ENCODE measurements around the gene TXNDC11.

TXNDC11 gene

DNA sequence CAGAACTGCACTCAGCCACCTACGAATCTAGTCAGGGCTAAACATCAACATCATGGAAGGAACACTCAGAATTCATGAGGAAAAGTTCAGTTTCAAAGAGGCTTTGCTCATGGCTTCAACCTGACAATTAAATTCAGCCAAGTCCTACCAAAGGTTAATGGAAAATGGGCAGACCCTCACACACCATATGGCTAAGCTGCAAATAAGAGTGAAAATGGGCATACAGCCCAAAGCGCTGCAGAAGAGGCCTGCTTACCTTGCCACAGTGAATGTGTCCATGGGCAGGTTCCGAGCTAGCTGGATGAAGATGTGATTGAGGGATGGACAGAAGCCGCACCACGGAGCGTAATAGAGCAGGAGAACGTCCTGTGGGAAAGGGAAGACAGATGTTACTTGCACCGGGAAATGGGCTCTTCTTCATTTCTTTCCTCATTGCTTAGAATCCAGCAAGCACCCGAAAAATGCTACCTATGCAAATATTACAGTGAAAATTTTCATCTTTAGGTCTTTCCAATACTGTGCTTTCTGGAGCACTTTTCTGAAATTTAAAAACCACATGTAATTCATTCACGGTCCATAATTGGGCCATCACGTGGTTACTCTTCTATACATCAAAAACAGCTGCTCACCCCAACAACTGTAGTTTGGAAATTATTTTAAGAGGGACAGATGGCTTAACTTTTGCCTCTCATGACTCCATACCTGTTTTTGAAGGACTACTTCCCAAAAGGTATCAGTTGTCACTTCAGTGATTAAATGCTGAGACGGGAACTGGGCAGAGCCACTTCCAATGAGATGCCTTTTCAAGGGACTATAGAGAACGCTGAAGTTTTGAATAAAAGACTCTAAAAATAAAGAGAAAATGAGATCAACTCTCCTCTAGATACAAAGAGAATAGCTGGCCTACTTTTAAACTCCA, 54.8 kb downstream of the TXNDC11 start:
- no peak for DNase-seq

DNA sequence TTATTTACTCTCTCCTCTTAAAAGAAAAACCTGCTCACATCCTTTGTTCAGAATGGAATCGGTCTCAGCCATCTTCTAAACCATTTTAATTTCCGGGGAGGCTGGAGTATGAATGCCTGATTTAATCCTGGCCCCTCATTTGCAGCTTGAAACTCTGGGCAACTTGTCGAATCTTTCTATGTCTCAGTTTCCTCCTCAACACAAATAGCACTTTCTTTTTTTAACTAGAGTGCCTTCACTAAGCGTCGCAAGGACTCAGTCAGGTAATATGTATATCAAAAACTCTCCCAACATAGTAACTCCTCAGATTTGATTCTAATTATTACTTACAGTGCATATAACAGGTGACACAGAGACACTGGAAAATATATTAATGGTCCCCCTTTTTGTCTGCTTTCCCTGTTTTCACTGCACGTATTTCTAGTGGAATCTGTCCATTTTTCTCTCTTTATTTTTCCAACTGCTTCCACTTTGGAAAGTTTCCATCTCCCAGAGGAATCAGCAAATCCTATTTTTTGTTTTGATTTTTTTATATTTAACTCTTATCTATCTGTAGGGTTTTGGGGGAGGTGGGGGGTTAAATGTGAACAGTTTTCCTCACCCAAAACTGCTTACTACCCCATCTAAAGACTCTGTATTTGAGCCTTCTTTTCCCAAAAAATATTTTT, 55.8 kb downstream of the TXNDC11 start:
- DNase-seq, result no peak

DNA sequence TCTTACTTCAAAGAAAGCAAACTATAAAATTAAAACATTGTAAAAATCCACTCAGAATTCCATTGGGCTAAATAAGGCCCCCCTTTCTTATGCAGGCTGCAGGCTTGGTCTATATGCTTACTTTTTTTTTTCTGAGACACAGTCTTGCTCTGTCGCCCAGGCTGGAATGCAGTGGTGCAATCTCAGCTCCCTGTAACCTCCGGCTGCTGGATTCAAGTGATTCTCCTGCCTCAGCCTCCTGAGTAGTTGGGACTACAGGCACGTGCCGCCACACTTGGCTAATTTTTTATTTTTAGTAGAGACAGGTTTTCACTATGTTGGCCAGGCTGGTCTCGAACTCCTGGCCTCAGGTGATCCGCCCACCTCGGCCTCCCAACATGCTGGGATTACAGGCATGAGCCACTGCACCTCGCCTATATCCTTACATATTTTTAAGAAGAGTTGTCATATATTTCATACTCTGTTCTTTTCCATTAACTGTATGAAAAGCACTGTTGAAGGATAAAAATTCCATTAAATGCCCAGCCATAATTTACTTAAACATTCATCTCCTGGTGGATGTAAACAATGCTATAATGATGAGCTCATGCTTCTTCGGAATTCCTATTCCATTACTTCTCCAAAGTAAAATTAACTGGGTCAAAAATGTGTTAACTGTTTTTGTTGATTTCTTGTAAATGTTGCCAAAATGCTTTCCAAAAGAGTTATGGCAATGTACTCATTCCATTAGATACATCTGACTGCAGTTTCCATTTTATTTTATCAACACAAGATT, 56.6 kb downstream of the TXNDC11 start:
- DNase-seq, result no peak

DNA sequence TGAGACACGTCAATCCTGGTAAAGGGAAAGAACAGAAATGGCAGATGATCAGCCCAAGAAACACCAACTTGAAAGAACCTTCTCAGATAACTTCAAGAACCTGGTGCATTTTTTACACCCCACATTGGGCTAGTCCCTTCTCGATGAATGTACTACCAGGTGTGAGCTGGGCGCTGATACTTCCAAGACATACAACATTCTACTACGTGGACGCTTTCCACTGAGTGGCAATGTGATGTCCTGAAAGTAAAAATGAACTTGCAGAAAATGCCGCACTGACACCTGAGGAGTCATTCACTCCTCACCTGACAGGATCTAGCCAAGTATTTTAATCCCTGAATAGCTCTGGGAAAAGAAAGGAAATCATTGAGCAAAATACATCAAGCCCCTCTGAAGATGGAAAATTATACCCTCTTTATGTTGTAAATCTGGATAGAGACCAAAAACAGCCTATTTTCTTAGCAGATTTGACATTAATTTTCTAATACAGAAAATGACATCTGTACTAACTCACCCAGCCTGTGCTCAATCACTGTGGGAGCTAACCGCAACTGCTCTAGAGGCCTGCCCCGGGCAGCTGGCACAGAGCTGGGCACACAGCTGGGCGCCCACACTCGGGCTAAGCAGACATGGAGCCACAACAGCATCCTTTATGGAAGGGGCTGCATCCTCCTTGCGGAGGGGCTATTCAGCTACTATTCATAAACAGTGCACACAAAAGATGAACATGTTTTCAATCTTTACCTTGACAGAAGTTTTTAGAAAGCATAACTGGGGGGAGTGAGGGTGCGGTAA, 58.2 kb downstream of the TXNDC11 start:
- DNase-seq, result no peak

DNA sequence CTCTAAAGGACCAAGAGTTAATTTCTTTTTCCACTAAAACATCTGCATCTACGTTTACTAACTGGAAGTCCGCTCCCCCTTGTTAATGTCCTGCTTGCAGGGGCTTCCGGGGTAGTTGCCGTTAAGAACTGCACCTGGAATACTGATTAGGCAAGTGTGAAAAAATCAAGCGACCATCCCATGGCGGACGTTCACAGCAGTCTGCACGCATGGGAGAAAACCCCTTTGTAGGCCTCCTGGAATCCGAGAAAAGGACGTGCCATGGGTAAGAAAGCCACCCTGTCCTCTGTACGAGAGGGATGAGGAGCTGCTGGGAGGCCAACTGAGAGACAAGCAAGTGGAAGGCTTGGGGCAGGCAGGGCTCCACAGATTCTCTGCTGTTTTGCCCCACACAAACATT, 59.5 kb downstream of the TXNDC11 start:
- no peak for DNase-seq

DNA sequence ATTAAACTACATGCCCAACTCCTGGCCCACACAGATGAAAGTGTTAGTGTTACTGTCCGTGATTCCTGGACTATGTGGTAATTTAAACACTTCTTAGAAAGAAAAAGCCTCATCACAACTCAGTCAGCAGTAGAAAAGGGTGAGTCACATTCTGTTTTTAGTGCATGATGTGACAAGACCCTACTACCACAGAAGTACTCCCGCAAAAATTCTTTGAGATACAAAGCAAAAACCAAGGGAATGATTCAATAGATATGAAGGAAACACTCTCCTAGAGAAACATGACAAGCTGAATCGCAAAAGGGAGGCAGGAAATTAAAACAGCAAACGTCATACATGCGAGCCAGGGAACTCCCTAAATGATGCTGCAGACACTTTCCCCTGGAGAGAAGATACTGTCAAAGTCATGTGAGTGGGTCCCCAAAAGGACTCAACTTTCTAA, 60.0 kb downstream of the TXNDC11 start:
- DNase-seq, result no peak

DNA sequence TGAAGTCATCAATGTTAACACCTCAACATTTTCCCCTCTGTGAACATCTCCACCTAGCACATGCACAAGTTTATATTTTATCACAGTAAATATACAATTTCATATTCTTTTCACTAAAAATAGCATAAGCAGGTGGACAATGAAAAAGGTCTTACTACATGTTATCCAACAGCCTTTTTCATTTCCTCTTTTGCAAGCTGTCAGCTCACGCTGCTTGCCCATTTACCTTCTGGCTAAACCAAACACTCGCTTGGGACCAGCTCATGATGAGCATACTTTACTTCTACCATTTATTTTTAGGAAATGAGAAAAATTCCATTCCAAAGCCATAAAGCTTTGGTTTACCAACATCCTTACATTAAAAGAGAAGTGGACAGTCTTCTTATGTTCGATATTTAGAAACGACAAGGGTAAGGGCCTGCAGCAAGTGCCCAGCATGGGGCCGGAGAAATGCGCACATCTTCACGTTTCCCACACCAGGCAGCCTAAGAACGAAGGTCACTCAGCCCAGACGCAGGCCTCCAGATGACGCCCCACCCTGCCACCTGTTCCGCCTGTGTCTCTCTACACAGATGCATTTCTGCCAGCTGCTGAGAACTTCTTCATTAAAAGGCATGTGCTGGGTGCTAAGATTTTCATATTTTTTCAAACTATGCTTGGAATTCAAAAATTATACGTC, 60.5 kb downstream of the TXNDC11 start:
- DNase-seq, result no peak

DNA sequence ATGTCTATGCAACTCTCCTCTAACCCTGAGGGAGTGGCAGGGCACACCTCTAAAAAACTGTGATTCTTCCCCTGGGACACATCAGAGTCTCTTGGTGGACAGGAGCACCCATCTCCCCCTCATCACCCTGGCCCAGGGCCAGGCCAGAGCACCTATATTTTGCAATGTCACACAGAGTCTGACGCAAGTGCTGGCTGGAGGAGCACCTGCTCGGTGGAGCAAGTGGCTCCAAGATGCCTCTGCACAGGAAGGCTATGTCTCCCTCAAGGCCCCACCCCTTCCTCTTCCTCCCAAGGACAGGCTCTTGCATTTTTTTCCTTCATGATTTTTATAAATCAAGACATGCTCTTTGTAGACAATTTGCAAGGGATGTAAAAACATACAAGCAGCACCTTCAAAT, 61.1 kb downstream of the TXNDC11 start:
- no peak for DNase-seq

DNA sequence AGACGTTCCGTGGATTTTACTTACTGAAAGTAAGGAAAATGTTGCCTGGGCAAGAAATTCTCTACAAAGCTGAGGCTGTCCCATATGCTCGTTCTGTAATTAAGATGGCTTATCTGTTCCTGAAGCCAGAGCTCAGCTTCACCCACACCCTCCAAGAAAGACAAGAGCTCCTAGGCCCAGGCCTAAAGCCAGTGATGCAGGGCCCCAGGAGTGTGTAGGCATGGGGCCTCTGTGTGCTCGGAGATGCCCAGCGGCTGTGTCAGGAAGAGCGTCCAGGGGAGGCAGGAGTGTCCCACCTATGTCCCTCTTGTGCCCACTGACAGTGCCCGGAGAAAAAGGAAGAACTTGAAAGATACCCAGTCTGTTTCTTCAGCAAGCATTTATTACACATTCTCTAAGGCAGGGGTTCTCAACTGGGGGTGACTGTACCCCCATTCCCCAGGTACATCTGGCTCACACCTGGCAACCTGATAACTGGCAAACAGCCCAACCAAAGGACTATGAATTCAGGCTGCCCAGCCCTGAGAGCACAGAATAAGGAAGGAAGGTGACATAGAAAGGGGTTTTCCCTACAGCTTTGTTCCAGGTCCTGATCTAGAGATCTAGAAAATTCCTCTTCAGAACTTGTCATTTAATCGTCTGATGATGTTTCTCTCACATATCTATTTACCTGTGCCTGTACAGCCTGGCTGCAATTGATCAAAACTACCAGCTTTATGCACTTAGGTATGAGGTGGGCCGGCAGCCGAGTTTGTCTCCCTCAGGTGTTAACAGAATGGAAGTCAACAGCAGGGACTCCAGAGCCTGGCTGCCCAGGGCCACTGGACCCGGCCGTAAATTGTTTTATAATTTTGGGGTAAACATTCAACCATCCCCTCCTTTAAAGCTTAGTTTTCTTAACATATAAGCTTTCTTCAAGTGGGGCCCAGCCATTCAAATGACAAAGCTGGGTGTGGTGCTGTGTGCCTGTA, 62.4 kb downstream of the TXNDC11 start:
- no peak for DNase-seq

DNA sequence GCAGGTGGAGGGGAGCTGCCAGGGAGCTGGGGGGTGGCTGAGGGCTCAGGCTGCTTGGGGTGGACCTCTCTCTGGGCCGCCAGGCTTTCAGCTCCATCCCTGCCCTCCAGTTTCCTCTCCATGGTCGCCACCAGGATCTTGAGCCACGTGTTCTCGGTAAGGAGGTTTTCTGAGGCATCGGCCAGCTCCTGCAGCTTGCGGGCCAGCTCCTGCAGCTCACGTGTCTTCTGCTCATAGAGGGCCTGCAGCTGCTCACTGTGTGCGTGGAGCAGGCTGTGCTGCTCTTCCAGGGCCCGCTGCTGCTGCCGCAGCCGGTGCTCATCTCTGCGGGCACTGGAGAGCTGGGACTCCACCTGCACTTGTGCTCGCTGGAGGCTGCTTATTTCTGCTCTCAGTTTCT, 63.4 kb downstream of the TXNDC11 start:
- DNase-seq, result no peak

DNA sequence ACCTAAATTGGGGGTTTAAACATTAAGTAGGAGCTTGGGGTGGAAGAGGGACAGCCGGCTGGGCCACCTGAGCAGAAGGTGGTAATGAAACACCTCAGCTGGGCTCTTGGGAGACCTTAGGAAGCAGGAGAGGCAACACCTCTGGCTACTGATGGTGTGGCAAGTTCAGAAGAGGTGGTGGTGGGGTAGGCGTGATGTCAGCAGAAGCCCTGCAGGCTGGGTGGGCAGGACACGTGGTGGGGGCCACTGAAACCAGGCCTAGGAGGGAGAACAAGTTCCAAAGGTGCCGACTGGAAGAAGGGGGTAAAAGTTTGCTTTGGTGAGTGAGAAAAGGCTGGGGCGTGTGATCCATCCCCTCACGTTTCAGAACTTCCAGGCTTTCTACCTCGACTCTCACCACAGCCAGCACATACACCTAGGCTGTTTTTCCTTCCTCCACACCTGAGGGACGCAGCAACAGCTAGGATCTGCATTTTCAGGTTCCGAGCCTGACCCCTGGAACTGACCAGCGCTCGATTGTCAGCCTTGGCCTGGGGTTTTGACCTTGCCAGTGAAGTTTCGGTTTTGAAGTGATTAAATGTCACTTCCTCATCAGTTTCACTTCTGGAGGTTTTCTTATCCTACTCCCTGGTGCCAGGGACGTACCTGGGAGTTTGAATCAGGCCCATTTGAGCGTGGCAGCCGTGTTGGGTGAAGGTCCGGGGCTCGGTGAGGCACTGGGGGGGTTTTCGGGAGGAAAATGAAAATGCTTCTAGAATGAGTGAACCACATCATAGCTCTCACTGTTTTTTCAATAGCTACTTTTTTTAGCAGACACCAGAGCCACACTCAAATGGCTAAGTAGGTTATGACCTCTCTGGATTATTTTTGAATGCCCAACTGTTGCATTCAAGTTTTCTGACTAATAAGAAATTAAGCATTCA, 64.4 kb downstream of the TXNDC11 start:
- no peak for DNase-seq

DNA sequence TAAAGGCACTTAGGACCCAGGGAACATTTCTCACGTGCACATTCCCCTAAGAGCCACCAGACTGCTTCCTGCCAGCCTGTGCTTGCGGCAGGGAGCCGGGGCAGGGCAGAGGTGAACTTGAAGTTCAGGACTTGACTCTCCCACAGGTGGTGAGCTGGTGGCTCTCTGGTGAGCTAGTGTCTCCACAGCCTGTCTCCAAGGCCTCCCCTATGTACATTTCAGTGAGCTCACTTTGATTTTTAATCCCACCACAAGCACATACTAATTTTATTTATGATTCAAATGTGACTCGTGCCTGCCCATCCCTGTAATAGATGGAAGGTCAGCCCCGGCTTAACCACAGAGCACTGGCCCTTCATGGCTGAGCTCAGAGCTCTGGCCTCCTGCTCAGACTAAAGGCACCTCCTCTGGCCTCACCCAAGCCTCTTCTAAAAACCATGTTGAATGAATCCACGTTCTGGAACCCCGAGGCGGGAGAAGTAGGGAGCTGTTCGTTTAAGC, 65.2 kb downstream of the TXNDC11 start:
- no peak for DNase-seq

DNA sequence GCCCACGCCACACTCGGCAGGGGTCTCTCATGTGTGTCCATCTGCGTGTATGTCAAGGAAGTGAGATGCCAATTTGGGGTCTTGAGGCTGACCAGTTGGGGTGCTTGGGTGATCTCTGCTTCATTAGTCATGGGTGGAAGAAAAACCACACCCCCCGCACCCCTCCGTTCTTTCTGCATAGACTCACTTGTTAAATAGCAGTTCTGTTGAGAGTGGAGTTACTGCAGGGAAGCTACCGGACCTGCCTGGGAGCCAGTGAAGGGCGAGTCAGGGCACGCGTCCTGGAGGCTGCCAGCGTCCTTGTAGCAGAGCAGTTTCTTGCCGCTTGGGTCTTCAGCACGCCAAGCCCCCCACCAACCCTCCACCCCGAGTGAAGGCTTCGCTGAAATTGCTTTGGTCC, 65.9 kb downstream of the TXNDC11 start:
- DNase-seq, result no peak

DNA sequence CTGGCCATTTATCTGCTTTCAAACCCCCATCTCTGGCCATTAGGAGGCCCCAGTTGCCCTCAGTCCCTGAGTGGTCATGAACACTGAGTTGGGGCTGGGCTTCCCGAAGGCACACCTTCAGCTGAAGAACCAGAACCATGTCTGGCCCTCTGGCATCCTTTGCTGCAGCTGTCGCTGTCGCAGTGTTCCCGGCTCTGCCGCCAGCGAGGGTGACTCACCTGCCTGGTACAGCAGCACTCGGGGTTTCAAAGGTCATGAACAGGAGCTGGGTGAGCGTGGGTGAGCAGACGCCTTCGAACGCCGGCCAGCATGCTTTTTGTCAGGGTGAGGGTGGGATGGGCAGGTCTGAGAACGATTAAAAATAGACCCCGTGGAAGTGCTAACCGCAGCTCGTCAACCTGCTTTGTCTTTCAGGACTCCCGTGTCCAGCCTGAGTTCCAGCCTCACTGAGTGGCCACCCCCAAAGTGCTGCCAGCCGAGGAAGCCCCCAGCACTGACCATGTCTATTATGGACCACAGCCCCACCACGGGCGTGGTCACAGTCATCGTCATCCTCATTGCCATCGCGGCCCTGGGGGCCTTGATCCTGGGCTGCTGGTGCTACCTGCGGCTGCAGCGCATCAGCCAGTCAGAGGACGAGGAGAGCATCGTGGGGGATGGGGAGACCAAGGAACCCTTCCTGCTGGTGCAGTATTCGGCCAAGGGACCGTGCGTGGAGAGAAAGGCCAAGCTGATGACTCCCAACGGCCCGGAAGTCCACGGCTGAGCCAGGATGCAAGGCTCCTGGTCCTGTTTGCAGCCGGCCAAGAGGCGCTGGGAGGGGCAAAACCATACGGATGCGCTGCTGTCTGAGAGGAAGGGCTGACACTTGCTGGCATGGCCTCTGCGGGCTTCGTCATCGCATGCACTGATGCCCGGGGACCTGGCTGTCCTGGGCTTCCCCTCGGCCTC, 66.8 kb downstream of the TXNDC11 start:
- no peak for DNase-seq

DNA sequence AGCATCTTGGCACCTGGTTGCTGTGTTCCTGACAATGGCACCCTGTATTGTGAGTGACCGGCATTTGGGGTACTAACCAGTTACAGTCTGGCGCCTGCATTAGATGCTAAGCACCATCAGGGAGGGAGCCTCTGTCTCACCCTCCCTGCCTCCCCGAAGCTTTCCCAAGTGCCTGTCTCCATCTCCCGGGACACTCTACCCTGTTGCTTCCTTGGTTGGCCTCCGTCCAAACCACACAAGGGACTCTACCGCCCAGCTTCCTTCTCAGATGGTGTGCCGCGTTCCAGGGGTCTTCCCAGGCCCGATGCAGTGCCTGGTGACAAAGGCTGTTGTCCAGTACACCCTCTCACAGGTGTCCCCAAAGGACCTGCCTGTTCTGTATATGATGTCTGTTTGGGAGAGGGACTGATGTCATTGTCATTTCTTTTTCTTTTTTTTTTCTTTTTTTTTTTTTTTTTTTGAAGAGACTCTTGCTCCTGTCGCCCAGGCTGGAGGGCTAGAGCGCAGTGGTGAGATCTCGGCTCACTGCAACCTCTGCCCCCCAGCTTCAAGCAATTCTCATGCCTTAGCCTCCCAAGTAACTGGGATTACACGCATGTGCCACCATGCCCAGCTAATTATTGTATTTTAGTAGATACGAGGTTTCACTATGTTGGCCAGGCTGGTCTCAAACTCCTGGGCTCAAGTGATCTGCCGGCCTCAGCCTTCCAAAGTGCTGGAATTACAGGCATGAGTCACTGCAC, 67.7 kb downstream of the TXNDC11 start:
- no peak for DNase-seq

DNA sequence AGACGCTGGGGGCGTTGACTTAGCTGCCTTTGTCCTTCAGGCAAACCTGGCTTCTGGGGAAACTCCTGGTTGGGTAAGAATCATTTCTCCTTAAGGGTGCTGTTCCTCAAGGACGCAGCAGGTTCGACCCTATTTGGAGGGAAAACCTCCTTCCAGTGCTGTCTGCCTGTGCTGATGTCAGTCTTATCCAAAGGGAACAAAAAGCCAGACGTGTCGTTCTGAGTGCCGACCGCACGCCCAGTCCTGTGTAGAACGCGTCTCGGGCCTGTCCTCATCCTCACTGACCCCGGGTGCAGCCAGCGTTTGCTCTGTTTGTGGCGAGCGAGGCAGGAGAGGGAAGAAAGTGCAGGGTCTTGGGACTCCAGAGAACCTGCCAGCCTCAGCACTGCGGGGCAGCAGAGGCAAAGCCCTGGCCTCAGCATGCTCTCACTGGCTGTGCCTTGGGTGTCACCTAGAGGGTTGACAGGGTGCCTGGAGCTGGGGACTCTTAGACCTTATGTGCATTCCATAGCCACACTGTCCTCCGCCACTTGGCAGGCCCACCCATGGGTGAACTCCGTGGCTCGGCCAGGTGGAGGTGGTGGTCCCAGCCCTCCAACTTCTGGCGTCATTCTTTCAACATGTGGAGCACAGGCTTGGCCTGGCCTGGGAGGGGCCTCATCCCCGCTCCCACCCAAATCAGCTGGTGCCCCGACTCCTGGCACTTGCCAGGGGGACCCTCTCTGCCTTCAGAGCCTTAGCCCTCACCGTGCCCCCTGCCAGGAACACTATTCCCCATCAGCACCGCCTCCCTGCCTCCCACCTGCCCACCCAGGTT, 68.4 kb downstream of the TXNDC11 start:
- DNase-seq, result no peak

Measured in NCI-H2227 treated with DMSO at 0.1 percent for 48 hours (cell line).